ENCODE measurements around the gene UNC5B.

The UNC5B gene

DNA sequence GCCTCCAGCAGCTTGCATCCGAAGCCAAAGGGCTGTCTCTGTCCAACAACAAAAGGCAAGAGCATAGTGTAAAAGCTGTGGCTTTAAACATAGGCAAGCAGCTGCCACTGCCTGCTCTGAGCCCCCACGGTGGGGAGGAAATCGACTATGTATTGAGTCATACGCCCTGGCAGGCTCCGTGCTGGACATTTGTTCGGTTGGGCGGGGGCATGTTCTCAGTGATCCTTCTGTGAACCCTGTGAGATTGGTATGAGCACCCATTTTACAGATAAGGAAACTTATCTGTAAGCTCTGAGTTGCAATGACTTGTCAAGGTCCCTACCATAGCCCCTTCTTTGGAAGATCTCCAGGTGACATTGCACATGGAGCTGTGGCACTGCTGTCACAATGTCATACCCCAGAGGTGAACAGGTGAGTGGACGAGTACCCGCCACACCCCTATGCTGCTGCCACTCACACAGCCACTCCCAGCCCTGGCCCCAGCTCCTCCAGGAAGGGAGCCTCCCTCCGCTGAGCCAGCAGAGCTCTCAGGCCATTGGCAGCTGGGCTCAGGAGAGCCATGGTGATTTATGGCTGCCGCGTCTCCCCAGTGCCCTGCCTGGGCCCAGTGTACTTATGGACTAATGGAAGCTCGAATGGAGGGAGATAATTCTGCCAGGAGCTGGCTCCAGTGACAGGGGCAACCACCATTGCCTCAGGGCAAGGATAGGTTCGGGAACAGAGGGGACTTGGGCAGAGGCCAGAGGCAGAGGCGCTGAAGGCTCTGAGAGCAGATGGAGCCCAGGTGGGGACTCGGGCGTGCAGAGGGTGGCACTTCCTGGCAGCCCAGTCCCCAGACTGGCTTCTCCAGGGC lies 43.7 kb downstream of the UNC5B start:
- no peak for DNase-seq

DNA sequence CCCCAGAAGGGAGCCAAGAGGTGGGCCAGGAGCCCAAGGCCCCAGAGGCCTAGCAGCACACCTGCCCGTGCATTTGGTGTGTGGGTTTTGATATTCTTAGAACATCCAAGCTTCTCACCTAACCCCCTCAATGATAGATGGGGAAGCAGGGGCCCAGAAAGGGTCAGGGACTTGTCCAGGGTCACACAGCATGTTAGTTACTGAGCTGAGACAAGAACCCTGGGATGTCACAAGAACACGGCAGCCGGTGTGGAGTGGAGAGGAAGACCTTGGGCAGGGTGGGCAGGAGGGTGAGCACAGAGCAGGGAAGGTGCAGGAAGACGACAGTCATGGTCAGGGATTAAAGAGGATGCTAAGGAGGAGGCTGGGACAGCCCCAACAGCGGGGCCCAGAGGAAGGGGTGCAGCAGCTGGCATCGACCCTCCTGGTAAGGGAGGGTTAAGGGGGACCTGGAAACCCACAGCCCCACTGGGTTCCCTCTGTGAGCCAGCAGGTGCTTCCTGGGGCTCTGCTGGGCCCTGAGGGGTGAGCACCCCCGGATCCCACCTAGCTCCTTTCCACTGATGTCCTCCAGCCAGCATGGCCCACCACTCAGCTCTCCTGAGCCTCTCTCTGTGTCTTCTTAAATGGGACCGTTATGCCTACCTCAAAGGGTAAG lies 44.4 kb downstream of the UNC5B start:
- DNase-seq, result no peak

DNA sequence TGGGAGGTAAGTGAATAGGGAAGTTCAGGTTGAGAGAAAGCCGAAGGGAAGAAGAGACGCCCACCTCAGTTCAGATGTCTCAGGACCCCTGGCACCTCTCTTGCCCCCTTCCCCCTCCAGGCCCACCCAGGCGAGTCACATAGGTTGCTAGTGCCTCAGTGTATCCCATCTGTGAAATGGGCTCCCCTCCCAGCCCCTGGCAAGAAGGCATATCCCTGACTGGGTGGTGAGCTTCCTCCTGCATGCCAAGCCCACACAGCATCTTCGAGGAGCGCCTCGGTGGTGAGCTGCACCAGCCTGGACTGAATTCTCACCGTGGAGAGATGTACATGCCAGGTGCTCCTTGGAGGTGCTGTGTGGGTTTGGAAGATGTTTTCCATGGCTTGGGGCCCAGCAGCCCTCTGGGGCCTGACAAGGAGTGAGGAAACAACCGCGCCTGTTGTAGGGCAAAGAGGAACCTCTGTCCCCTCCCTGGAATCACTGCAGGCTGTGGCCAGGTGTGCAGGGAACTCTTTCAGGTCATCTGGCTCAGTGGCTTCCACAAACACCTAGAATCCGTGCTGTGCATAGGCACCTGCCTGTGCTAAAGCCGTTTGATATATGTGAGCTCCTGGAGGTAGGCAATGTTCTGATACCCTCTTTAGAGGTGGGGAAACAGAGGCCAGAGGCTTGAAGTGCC lies 45.1 kb downstream of the UNC5B start:
- DNase-seq, result no peak

DNA sequence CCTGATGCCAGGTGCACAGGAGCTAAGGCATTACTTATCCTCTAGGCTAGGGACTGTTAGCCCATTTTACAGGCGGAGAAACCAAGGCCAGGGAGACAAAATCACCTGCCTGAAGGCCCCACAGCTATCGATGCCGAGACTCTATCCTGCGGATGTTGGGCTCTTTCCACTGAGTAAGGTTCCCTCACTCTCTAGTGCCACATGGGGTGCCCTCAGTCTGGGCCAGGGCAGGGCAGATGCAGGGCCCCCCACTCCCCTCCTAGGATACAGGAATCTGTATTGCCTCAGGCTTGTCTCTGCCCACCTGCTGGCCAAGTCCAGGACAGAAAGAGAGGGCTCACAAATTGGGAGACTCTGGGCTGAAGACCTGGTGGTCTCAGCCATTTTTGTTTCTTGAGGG lies 45.7 kb downstream of the UNC5B start:
- DNase-seq, result no peak

DNA sequence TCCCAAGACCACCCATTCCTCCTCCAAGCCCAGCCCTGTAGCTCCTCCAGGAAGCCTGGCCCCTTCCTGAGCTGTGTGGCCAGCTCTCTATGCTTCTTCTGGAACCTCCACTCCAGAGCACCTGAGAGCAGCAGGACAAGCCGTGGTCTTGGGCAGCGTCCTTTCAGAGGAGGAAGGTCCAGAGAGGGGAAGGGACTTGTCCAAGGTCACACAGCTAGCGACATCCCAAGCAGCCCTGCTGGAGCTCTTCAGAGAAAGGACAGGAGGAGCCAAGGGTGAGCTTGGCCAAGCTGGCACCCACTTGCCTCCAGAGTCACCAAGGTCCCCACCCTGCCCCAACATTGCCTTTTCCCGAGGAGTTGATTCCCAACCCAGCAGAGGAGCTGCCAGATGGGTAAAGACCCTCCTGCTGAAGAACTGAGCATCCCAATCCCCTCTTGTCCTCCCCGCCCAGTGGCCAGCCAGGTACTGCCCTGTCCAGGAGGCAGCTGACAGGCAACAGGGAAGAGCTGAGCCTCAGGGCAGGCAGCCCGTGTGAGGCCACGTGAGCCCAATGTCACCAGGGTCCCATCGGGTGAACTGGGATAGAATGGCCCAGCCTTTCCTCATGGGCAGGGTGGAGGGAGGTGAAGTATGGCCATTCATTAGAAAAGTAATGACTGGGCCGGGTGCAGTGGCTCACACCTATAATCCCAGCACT lies 46.2 kb downstream of the UNC5B start:
- no peak for DNase-seq

DNA sequence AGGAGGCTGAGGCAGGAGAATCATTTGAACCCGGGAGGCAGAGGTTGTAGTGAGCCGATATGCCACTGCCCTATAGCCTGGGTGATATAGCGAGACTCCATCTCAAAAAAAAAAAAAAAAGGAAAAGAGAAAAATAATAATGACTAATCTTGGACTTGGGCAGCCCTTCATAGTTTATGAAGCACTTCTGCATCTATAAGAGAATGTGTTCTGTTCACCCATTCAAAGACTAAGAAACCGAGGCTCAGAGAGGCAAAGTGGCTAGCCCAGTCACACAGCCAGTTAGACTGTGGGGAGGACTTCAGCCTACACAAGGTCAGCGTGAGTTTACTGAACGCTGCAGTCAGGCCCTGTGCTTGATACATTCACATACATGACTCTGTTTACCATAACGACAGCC lies 46.9 kb downstream of the UNC5B start:
- DNase-seq, result no peak

DNA sequence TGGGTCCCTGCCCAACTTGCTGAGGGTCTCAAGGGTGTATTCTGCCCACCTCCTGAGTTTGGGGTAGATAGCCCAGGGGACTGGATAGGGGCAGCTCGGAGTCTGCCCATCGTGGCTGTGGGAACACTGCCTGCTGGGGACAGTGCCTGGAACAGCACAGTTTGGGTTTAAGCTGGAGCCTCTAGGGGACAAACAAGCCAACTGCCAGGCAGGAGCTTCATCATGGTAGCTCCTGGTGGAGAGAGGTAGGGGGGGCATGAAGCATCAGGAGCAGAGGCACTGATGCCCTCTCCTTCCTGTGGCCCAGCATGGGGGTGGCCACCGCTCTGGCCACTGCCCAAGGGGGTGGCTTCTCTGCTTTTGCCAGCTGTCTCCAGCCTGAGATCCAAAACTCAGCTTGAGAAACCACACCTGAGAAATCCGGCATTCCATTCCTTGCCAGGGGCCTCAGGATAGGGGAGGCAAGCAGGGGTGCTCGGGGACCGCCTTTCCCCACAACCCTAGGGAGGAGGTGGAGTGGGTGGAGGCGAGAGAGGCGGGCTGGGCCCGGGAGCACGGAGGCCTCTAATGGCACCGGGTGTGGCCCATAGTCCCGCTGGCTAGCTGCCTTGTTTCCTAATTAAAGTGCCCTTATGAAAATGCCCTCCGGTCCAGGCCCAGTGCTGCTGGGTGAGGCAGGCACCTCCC lies 47.6 kb downstream of the UNC5B start:
- DNase-seq, result no peak

DNA sequence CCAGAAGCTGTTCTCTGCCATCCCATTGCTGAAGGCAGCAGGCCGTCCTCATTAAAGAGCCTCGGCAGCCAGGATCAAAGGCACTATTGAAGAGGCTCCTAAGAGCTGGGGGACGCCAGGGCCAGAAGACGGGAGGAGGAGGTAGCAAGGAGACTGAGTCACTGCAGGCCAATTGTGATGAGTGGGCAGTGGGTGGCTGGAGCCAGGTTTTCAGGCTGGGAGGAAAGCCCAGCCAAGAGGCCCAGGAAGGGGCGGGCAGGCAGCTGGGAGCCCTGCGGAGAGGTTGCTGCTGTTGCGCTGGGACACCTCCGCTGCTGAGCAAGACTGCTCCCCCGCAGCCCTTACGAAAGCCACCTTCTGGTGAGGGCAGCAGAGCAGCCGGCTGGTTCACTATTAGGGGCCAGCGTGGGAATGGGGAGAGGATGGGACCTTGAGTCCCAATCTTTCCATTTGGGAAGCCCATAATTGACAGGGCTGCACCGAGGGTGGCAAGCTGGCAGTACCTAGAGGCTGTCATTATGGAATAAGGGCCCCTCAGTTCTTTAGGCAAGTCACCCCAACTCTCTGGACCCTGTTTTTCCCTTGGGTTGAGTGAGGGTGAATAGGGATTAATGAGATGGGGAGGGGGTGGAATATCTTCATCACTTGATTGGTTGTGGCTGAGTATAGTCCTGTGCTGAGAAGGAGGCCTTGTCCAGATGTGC lies 48.4 kb downstream of the UNC5B start:
- no peak for DNase-seq

DNA sequence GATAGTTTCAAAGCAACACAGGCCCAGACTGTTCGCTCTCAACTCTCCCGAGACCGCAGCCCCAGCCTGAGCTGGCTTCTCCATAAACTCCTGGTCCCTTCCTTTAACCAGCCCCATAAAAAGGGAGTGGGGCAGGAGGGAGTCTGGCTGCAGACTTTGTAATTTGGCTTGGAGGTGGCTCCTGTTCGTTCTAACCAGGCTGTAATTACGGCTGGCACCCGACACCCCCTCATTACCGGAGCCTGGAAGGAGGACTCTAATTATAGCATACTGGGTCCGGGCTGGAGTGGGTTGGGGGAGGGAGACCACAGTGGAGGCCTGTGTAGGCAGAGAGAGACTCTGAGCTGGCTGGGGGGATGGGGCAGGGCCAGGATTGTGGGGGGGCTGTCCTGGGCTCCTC lies 49.7 kb downstream of the UNC5B start:
- no peak for DNase-seq

DNA sequence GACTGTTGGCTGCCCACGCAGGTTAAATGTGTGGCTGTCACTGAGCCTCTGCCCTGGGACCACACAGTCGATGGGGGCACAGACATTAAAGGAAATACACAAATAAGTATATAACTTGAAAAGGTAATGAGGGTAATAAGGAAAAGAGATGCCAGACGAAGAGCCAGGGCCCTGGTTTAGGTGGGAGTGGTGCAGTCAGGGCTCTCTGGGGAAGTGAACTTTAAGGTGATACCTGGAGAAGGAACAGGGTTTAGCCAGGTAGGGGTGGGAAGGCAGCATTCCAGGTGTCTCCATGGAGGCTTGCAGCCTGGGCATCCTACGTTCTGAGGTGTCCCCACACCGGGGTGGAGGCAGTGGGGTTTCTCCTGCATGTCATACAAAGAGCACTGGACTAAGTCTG lies 50.4 kb downstream of the UNC5B start:
- DNase-seq, result no peak

DNA sequence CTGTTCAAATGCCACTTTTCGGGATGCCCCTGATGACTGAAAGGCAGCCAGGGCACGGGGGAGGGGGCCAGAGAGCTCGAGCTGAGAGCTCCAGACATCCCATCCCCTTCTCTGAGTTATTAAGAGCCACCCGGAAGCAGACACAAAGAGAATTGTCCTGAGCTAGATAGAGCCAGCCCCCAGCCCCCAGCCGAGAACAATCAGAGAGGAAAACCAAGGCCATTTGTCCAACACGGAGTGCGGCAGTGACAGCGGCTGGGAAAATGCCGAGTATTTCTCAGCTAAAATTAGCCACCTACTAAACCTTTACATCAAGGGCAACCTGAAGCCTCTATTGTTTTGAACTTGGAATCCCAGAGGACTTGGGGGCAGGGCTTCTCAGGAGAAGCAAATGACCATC lies 51.0 kb downstream of the UNC5B start:
- DNase-seq, result no peak

DNA sequence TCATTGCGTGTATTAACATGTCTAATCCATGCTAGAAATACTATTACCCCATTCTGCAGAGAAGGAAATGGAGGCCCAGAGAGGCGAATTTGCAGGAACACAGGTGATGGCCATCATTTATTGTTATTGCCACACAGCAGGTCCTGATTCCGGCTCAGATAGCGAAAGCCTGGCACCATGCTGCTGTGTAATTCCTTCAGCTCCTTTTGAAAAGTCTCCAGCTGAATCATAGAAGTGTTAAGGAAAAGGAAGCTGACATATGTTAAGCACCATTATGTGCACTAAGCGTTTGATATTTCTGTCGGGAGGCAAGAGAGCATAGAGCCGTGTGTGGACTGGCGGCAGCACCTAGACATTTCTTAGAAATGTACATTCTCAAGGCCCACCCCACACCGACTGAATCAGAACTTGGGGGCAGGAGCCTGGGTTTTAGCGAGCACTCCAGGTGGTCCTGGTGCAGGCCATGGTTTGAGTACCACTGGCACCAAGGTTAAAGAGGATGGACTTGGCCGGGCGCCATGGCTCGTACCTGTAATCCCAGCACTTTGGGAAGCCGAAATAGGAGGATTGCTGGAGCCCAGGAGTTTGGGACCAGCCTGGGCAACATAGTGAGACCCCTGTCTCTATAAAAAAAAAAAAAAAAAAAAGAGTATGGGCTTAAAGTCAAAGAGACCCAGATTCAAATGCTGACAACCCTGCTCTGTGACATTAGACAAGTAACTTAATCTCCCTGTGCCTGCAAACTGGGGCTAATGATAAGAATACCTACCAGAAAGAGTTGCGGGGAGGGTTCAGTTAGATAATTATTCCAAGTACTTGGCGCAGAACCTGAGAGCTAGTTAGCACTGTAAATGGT lies 52.2 kb downstream of the UNC5B start:
- no peak for DNase-seq

DNA sequence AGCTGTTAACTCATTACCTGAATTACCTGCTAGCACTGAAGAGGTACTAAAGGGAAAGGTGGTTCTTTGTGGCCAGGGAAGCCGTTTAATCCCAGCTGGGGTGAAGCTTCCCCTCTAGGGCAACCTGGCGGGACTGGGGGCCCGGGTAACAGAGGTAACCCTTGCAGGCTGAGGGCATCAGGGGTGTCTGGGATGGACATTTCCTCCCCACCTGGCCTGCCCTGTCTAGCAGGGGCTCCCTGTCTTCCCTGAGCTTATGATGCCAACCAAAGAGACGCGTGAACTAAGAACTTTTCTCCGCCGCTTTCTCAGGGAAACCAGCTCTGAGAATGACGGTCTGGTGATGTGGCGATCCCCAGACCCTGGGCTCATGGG lies 52.8 kb downstream of the UNC5B start:
- DNase-seq, result no peak

DNA sequence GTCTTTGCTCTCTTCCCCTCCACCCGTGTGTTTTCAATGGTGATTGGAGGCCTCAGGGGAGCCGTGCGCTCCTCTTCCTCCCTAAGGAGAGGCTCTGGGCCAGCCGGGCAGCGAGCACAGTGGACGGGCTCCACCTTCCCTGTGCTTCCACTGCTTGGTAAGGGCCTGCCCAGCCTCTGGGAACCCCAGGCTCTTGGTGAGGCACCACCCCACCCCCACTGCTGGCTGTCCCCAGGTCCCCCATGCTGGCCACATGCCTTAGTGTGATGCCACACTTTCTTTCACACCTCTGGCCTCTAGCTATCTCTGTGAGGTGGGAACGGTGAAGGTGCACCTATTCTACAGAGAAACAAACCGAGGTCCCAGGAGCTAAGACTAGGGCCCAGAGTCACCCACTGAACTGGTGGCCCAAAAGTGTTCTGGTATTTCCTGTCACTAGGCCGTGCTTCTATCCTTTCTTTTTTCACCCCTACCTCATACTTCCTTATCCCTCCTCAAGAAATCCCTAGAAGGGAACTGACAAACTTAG lies 53.3 kb downstream of the UNC5B start:
- DNase-seq, result no peak

DNA sequence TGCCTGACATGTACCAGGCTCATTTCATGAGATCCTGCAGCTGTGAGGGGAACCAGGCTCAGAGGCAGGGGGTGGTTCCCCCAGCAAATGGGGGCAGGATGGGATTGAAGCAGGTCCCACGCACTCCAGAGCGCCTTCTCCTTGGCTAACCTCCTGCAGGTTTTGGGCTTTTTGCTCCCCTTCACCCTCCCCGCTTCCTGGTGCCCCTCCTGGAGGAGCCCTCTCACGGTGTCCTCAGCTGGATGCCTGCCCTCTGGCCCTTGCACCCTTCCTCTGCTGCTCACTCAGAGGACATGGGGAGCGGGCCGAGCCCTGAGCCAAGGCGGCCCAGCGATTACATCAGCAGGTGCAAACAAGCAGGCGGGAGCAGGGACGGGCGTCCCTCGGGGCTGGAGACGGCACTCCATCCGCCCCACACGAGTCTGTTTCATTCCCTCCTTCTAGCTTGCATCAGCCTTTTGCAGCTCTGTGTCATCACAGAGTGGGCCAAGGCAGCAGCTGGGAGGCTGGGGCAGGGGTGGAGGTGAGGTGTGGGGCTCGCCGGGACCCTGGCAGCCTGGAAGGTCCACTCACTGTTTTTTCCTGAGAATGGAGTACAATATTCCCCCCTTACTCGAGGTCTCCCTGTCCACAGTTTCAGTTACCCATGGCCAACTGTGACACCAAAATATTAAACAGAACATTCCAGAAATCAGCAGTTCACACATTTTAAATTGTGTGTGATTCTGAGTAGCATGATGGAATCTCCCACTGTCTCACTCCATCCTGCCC lies 54.0 kb downstream of the UNC5B start:
- no peak for DNase-seq

DNA sequence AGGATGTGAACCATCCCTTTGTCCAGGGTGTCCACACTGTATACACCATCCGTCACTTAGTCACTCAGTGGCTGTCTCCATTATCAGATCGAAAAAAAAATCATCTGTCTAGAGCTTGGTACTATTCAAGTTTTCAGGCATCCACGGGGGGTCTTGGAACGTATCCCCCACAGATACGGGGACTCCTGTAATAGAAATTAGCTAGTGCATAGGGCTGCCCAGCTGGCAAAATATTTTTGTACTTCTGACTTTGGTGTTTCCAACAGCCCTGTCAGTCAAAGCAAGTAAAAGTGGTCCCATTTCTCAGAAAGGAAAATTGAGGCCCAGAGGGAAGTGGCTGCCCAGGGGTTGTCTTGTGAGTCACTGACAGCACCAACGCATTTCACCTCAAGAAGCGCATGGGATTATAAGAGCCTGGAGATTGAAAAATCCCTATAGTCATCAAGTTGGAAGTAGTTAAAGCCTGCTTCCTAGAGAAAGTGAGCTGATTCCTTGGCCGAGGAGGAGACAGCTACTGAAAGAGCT lies 54.6 kb downstream of the UNC5B start:
- no peak for DNase-seq

DNA sequence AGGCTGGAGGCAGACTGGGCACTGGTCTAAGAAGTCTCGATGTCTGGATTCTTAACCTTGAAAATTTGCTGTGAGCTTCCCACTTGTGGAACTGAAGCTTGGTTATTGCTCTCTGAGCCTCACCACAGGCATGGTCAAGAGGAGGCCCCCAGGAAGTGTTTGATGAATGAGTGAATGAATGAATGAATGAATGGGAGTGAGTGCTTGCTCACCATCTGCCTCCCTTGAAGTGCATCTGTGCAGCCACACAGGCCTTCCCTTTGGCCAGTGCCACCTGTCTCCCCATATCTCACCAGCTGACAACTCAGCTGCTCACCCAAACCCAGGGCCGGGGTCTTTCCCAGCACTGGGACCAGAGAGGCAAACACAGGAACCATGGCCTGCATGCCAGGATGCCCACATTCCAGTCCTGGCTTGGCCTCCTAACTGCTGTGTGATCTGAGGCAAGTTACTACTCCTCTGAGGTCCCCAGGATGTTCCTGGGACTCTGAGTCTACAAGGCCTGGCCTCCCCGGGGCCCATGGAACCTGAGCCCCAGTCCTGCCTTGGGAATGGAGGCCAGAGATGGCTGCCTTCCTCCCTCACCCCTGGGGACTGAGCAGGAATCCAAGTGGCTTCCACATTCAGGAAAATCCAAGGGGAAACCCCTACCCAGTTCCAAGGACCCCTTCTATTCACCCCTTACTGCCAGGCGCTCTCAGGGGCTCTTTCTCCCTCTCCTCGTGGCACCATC lies 55.3 kb downstream of the UNC5B start:
- no peak for DNase-seq

DNA sequence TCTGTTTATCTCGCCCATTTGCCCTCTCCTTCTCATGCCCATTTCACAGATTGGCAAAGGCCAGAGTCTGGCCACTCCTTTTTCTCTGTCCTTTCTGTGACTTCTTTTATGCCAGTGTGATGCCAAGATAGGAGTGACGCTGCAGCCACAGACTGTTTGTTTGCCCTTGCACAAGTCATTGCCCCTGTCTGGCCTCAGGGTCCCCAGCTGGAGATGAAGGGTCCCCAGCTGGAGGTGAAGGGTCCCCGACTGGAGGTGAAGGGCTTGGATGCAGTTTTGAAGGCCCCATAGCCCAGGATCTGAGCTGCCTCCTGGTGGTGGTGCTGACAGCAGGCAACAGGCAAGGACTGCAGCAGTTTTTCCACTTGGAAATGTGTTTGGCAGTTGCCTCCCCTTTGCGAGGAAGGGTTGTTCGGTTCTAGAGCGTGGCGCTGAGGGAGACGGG lies 55.9 kb downstream of the UNC5B start:
- DNase-seq, result no peak

DNA sequence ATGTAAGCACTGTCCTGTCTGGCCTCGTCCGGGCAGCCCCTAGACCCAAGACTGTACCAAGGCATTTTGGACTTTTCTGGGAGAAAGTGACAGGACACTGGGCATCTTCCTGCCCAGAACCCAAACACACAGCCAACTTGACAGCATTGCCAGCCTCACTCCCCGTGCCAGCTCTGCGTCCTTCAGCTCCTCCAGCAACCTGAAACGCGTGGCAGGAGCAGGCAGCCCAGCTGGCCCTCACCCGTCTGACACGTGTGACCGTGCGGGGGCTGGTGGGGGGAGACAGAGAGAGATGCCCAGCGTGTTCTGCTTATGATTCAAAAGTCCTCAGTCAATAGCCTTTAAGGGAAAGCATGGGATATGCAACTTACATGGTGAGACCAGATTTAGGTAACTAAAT lies 56.4 kb downstream of the UNC5B start:
- DNase-seq, result no peak

All from activated T-cell treated with anti-CD3 and anti-CD28 coated beads for 4 hours (primary cell).